WTC11 (cell line): Measurements from ENCODE around the gene VWDE. TPM values are rescaled to one million over a fixed set of nuclear protein-coding genes. Genes with fewer than 3 reads are reported as not detected.

Experiments
- ATAC-seq: fragments of 200-7000 bp; cut with Tn5 transposase; 2 replicates; pipeline ENCODE4 v1.10.0; 2021; ENCODE audit warnings: mild to moderate bottlenecking, moderate library complexity
- CTCF ChIA-PET: fragments of 300-600 bp; sonication (Branson Sonifier 250); formaldehyde crosslinking; loops from one replicate; lab custom pipeline; 2021; ENCODE audit warnings: antibody characterized with exemption; lab: Charles Lee
- POLR2A ChIA-PET: fragments of 350-600 bp; sonication (Branson Sonifier 250); formaldehyde crosslinking; loops from one replicate; lab custom pipeline; 2021; ENCODE audit warnings: antibody characterized with exemption; lab: Charles Lee
- DNase-seq: peaks from one replicate; pipeline ENCODE4 v3.0.0; 2021; ENCODE audit warnings: low spot score
- H3K27ac Mint-ChIP-seq: 2 replicates; pipeline ENCODE4 v1.8.0; 2021; ENCODE audit warnings: mixed read lengths
- H3K27me3 Mint-ChIP-seq: 2 replicates; pipeline ENCODE4 v1.8.0; 2021; ENCODE audit warnings: low read depth, mild to moderate bottlenecking, moderate library complexity, mixed read lengths
- H3K36me3 Mint-ChIP-seq: 2 replicates; pipeline ENCODE4 v1.8.0; 2021; ENCODE audit warnings: mixed read lengths
- H3K4me1 Mint-ChIP-seq: 2 replicates; pipeline ENCODE4 v1.8.0; 2022; ENCODE audit warnings: mixed read lengths
- H3K4me3 Mint-ChIP-seq: 2 replicates; pipeline ENCODE4 v1.8.0; 2021; ENCODE audit warnings: mild to moderate bottlenecking, moderate library complexity, mixed read lengths
- H3K9me3 Mint-ChIP-seq: 2 replicates; pipeline ENCODE4 v1.8.0; 2021; ENCODE audit warnings: mixed read lengths
- SMAD4 ChIP-seq: sonication (generic); formaldehyde crosslinking; IDR thresholded peaks from 2 replicates; pipeline ENCODE4 v1.8.0; 2022; ENCODE audit warnings: mild to moderate bottlenecking, missing genetic modification reagents
- ZNF138 ChIP-seq: sonication (generic); formaldehyde crosslinking; conservative IDR thresholded peaks from 2 replicates; pipeline ENCODE4 v1.8.1; 2022; ENCODE audit warnings: mild to moderate bottlenecking, moderate library complexity, missing genetic modification reagents
- ZNF423 ChIP-seq: fragments of 250-450 bp; sonication (Bioruptor Pico); IDR thresholded peaks from 2 replicates; pipeline ENCODE4 v2.1.2; 2022; ENCODE audit warnings: mild to moderate bottlenecking, moderate library complexity
- total RNA-seq: library from RNA; stranded (reverse); gene quantifications from 3 replicates; pipeline ENCODE4 v1.2.3, GENCODE V29; 2021
- TF ChIP-seq, protein P1 (sequence below): fragments of 250-450 bp; sonication (Bioruptor Pico); IDR thresholded peaks from 2 replicates; pipeline ENCODE4 v2.1.2; 2022; ENCODE audit warnings: mild to moderate bottlenecking, moderate library complexity
- TF ChIP-seq, protein P2 (sequence below): sonication (generic); formaldehyde crosslinking; IDR thresholded peaks from 2 replicates; pipeline ENCODE4 v1.8.0; 2023; ENCODE audit warnings: missing genetic modification reagents, mild to moderate bottlenecking, borderline replicate concordance
- TF ChIP-seq, protein P3 (sequence below): sonication (generic); formaldehyde crosslinking; IDR thresholded peaks from 2 replicates; pipeline ENCODE4 v1.8.1; 2022; ENCODE audit warnings: missing genetic modification reagents, borderline replicate concordance
- TF ChIP-seq, protein P4 (sequence below): fragments of 200-600 bp; IDR thresholded peaks from 2 replicates; pipeline ENCODE4 v1.8.0; 2022; ENCODE audit warnings: antibody characterized with exemption
- TF ChIP-seq, protein P5 (sequence below): sonication (generic); formaldehyde crosslinking; conservative IDR thresholded peaks from 2 replicates; pipeline ENCODE4 v1.8.1; 2022; ENCODE audit warnings: mild to moderate bottlenecking, missing genetic modification reagents
- TF ChIP-seq, protein P6 (sequence below): sonication (generic); formaldehyde crosslinking; IDR thresholded peaks from 2 replicates; pipeline ENCODE4 v1.8.1; 2023; ENCODE audit warnings: mild to moderate bottlenecking, missing genetic modification reagents, borderline replicate concordance
- TF ChIP-seq, protein P7 (sequence below): sonication (generic); formaldehyde crosslinking; IDR thresholded peaks from 2 replicates; pipeline ENCODE4 v1.8.1; 2022; ENCODE audit warnings: mild to moderate bottlenecking, missing genetic modification reagents, moderate library complexity, borderline replicate concordance
- TF ChIP-seq, protein P8 (sequence below): sonication (generic); formaldehyde crosslinking; IDR thresholded peaks from 2 replicates; pipeline ENCODE4 v1.8.1; 2022; ENCODE audit warnings: low read depth, missing genetic modification reagents, borderline replicate concordance

Gene VWDE
- total RNA-seq, 1 experiment from 2014 or later: 21.0 TPM

DNA sequence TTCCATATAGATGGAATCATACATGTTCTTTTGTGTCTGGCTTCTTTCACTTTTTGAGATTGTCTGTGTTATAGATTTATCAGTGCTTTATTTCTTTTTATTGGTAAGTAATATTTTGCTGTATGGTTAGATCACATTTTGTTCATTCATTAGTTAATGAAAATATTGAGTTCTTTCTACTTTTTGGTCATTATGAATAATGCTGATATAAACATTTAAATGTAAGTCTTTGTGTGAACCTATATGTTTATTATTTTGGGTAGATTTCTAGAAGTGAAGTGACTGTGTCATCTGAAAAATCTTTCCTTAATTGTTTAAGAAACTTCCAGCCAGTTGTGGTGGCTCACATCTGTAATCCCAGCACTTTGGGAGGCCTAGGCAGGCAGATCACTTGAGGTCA, 11.4 kb upstream of the VWDE start (continued):
- TF ChIP-seq, protein P1, sequence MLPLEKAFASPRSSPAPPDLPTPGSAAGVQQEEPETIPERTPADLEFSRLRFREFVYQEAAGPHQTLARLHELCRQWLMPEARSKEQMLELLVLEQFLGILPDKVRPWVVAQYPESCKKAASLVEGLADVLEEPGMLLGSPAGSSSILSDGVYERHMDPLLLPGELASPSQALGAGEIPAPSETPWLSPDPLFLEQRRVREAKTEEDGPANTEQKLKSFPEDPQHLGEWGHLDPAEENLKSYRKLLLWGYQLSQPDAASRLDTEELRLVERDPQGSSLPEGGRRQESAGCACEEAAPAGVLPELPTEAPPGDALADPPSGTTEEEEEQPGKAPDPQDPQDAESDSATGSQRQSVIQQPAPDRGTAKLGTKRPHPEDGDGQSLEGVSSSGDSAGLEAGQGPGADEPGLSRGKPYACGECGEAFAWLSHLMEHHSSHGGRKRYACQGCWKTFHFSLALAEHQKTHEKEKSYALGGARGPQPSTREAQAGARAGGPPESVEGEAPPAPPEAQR (CRISPR knock-in tag): no peak
- TF ChIP-seq, protein P2, sequence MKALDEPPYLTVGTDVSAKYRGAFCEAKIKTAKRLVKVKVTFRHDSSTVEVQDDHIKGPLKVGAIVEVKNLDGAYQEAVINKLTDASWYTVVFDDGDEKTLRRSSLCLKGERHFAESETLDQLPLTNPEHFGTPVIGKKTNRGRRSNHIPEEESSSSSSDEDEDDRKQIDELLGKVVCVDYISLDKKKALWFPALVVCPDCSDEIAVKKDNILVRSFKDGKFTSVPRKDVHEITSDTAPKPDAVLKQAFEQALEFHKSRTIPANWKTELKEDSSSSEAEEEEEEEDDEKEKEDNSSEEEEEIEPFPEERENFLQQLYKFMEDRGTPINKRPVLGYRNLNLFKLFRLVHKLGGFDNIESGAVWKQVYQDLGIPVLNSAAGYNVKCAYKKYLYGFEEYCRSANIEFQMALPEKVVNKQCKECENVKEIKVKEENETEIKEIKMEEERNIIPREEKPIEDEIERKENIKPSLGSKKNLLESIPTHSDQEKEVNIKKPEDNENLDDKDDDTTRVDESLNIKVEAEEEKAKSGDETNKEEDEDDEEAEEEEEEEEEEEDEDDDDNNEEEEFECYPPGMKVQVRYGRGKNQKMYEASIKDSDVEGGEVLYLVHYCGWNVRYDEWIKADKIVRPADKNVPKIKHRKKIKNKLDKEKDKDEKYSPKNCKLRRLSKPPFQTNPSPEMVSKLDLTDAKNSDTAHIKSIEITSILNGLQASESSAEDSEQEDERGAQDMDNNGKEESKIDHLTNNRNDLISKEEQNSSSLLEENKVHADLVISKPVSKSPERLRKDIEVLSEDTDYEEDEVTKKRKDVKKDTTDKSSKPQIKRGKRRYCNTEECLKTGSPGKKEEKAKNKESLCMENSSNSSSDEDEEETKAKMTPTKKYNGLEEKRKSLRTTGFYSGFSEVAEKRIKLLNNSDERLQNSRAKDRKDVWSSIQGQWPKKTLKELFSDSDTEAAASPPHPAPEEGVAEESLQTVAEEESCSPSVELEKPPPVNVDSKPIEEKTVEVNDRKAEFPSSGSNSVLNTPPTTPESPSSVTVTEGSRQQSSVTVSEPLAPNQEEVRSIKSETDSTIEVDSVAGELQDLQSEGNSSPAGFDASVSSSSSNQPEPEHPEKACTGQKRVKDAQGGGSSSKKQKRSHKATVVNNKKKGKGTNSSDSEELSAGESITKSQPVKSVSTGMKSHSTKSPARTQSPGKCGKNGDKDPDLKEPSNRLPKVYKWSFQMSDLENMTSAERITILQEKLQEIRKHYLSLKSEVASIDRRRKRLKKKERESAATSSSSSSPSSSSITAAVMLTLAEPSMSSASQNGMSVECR: no peak
- TF ChIP-seq ZNF138 (CRISPR knock-in tag): no peak
- TF ChIP-seq, protein P3, sequence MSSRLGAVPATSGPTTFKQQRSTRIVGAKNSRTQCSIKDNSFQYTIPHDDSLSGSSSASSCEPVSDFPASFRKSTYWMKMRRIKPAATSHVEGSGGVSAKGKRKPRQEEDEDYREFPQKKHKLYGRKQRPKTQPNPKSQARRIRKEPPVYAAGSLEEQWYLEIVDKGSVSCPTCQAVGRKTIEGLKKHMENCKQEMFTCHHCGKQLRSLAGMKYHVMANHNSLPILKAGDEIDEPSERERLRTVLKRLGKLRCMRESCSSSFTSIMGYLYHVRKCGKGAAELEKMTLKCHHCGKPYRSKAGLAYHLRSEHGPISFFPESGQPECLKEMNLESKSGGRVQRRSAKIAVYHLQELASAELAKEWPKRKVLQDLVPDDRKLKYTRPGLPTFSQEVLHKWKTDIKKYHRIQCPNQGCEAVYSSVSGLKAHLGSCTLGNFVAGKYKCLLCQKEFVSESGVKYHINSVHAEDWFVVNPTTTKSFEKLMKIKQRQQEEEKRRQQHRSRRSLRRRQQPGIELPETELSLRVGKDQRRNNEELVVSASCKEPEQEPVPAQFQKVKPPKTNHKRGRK (CRISPR knock-in tag): no peak
- TF ChIP-seq, protein P4, sequence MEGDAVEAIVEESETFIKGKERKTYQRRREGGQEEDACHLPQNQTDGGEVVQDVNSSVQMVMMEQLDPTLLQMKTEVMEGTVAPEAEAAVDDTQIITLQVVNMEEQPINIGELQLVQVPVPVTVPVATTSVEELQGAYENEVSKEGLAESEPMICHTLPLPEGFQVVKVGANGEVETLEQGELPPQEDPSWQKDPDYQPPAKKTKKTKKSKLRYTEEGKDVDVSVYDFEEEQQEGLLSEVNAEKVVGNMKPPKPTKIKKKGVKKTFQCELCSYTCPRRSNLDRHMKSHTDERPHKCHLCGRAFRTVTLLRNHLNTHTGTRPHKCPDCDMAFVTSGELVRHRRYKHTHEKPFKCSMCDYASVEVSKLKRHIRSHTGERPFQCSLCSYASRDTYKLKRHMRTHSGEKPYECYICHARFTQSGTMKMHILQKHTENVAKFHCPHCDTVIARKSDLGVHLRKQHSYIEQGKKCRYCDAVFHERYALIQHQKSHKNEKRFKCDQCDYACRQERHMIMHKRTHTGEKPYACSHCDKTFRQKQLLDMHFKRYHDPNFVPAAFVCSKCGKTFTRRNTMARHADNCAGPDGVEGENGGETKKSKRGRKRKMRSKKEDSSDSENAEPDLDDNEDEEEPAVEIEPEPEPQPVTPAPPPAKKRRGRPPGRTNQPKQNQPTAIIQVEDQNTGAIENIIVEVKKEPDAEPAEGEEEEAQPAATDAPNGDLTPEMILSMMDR: no peak
- TF ChIP-seq, protein P5, sequence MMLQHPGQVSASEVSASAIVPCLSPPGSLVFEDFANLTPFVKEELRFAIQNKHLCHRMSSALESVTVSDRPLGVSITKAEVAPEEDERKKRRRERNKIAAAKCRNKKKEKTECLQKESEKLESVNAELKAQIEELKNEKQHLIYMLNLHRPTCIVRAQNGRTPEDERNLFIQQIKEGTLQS (CRISPR knock-in tag): no peak
- TF ChIP-seq ZNF423 (CRISPR knock-in tag): no peak
- TF ChIP-seq, all 79 proteins: peak for 0

DNA sequence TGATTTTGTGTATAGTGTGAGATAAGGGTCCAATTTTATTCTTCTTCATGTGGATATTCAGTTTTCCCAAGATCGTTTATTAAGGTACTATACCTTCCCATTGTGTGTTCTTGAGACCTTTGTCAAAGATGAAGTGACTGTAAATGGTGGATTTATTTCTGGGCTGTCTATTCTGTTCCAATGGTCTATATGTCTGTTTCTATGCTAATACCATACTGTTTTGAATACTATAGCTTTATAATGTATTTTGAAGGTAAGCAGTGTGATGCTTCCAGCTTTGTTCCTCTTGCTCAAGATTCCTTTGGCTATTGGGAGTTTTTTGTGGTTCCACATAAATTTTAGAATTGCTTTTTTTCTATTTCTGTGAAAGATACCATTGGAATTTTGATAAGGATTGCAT, 8.7 kb upstream of the VWDE start:
- Mint-ChIP-seq H3K36me3 (peaks cover 3% of the 10 kb centered on the region), H3K9me3 (peaks cover 11% of the 10 kb centered on the region), H3K4me1 (peaks cover 21% of the 10 kb centered on the region), H3K27me3 (no peaks in the 10 kb centered on the region), H3K4me3 (no peak overlapping the region), H3K27ac (no peak overlapping the region)
- DNase-seq (no peak), ATAC-seq (no peak)
- CTCF ChIA-PET: no interaction called here
- POLR2A ChIA-PET: no interaction called here
- no peak for TF ChIP-seq SMAD4 (CRISPR knock-in tag)
- TF ChIP-seq, protein P6, sequence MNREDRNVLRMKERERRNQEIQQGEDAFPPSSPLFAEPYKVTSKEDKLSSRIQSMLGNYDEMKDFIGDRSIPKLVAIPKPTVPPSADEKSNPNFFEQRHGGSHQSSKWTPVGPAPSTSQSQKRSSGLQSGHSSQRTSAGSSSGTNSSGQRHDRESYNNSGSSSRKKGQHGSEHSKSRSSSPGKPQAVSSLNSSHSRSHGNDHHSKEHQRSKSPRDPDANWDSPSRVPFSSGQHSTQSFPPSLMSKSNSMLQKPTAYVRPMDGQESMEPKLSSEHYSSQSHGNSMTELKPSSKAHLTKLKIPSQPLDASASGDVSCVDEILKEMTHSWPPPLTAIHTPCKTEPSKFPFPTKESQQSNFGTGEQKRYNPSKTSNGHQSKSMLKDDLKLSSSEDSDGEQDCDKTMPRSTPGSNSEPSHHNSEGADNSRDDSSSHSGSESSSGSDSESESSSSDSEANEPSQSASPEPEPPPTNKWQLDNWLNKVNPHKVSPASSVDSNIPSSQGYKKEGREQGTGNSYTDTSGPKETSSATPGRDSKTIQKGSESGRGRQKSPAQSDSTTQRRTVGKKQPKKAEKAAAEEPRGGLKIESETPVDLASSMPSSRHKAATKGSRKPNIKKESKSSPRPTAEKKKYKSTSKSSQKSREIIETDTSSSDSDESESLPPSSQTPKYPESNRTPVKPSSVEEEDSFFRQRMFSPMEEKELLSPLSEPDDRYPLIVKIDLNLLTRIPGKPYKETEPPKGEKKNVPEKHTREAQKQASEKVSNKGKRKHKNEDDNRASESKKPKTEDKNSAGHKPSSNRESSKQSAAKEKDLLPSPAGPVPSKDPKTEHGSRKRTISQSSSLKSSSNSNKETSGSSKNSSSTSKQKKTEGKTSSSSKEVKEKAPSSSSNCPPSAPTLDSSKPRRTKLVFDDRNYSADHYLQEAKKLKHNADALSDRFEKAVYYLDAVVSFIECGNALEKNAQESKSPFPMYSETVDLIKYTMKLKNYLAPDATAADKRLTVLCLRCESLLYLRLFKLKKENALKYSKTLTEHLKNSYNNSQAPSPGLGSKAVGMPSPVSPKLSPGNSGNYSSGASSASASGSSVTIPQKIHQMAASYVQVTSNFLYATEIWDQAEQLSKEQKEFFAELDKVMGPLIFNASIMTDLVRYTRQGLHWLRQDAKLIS: no peak
- TF ChIP-seq, protein P2: no peak
- TF ChIP-seq, protein P7, sequence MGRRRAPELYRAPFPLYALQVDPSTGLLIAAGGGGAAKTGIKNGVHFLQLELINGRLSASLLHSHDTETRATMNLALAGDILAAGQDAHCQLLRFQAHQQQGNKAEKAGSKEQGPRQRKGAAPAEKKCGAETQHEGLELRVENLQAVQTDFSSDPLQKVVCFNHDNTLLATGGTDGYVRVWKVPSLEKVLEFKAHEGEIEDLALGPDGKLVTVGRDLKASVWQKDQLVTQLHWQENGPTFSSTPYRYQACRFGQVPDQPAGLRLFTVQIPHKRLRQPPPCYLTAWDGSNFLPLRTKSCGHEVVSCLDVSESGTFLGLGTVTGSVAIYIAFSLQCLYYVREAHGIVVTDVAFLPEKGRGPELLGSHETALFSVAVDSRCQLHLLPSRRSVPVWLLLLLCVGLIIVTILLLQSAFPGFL (CRISPR knock-in tag): no peak
- TF ChIP-seq, protein P8, sequence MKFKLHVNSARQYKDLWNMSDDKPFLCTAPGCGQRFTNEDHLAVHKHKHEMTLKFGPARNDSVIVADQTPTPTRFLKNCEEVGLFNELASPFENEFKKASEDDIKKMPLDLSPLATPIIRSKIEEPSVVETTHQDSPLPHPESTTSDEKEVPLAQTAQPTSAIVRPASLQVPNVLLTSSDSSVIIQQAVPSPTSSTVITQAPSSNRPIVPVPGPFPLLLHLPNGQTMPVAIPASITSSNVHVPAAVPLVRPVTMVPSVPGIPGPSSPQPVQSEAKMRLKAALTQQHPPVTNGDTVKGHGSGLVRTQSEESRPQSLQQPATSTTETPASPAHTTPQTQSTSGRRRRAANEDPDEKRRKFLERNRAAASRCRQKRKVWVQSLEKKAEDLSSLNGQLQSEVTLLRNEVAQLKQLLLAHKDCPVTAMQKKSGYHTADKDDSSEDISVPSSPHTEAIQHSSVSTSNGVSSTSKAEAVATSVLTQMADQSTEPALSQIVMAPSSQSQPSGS (CRISPR knock-in tag): no peak
